IPS-20b (cell line): ENCODE measurements around the gene TTLL1.
"Not testable (repeated sequence)": the region's sequence is repeated elsewhere in the genome, so short reads cannot be mapped to it uniquely, and the experiment has no call there.

Experiments used
- H3K27ac ChIP-seq: one replicate; pipeline ENCODE4 v1.5.1; 2013; ENCODE audit warnings: low read length
- H3K27me3 ChIP-seq: 2 replicates; pipeline ENCODE4 v1.6.1; 2013; ENCODE audit warnings: mild to moderate bottlenecking, low read length, inconsistent platforms; ENCODE audit not compliant: insufficient read depth
- H3K36me3 ChIP-seq: 2 replicates; pipeline ENCODE4 v1.6.1; 2013; ENCODE audit warnings: low read depth, mild to moderate bottlenecking, inconsistent platforms, low read length, moderate library complexity; ENCODE audit not compliant: insufficient read depth
- H3K4me1 ChIP-seq: 2 replicates; pipeline ENCODE4 v1.6.1; 2013; ENCODE audit warnings: mild to moderate bottlenecking, control low read depth, inconsistent platforms, low read length, moderate library complexity; ENCODE audit not compliant: insufficient read depth
- H3K4me3 ChIP-seq: 2 replicates; pipeline ENCODE4 v1.5.1; 2013; ENCODE audit warnings: mild to moderate bottlenecking, low read length, inconsistent platforms
- H3K9ac ChIP-seq: 2 replicates; pipeline ENCODE4 v1.6.1; 2013; ENCODE audit warnings: low read depth, mild to moderate bottlenecking, inconsistent platforms, low read length, moderate library complexity
- H3K9me3 ChIP-seq: 2 replicates; pipeline ENCODE4 v1.6.1; 2013; ENCODE audit warnings: mild to moderate bottlenecking, low read depth, low read length, inconsistent platforms; ENCODE audit not compliant: insufficient read depth

Gene TTLL1

GRCh38 chr22:42996646-42997365, 92.4 kb downstream of the TTLL1 start:
- H3K27me3 ChIP-seq: no peaks in the 10 kb centered on the region
- H3K4me3 ChIP-seq: no peak overlapping the region
- no peak overlapping the region for H3K27ac ChIP-seq
- H3K9me3 ChIP-seq: no peaks in the 10 kb centered on the region; the same call in 1 of the 2 replicates
- H3K9ac ChIP-seq: no peak overlapping the region
- no peaks in the 10 kb centered on the region for H3K36me3 ChIP-seq
- H3K4me1 ChIP-seq: peaks cover 30% of the 10 kb centered on the region

DNA sequence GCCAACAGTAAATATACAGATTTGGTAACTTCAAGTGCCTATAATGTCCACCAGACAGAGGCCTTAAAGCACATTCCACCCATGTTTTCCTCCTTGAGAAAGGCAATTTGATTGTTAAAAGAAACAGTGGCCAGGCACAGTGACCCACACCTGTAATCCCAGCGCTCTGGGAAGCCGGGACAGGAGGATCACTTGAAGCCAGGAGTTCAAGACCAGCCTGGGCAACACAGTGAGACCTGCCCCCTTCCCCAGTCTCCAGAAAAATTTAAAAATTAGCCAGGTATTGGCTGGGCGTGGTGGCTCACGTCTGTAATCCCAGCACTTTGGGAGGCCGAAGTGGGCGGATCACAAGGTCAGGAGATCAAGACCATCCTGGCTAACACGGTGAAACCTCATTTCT, 93.5 kb downstream of the TTLL1 start:
- not testable (repeated sequence) for H3K36me3 ChIP-seq, H3K27ac ChIP-seq, H3K9me3 ChIP-seq, H3K4me3 ChIP-seq, H3K9ac ChIP-seq, H3K27me3 ChIP-seq
- peaks cover 23% of the 10 kb centered on the region for H3K4me1 ChIP-seq

DNA sequence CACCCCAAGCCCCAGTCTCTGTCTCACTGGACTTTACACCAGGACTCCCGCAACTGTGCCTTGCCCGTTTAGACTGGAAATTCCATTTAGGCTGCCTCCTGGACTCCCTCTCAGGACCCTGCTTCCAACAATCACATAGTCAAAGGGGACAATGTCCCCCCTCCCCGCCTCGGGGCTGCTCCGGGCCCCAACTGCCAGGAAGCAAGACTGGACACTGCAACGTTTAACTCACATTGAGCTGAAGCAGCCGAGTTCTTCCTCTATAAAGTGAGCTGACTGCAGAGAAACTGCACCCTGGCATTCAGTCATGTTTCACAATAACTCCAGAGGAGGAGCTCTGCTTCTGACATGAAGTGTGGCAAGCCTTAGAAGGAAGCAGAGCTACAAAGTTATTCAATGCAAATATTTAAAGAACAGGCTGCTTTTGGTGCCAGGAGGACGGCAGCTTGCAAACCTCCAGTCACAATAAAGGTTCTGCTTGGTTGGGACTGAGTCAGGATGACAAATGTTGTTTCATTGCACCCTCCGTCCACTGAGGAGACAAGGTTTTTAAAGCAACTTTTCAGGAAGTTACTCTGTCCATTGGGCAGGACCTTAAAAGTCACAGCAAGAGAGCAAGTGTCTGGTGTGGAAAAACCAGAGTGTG, 94.2 kb downstream of the TTLL1 start:
- Histone ChIP-seq H3K9ac (no peak overlapping the region), H3K4me3 (no peak overlapping the region), H3K36me3 (no peaks in the 10 kb centered on the region), H3K4me1 (peaks cover 23% of the 10 kb centered on the region), H3K9me3 (no peaks in the 10 kb centered on the region; the same call in 1 of the 2 replicates), H3K27ac (no peak overlapping the region), H3K27me3 (no peaks in the 10 kb centered on the region)

DNA sequence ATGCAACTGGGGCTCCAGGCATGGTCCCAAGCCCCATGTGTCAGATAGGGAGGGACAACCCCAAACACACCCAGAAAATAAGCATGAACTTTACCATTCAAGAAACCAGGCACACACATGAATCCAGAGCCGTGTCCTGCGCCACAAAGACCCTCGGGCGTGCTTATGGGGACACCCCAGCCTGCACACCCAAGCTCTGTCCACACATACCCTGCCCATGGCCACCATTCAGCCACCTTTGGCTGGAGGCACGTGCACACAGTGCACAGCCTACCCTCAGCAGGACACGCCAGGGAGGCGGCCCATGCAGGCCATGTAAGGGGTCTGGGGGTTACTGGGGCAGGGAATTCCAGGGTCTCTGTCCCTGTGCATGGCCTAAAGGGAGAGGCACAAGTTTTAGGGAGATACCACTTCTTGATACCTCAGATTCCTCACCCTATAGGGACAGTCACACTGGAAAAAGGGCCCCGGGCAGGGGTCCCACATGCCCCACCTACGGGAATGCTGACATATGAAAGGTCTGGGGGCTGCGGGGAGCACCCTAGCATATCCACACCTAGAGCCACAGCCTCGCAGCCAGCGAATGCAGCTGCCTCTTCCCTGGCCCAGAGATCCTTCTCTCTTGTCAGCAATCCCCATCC, 94.8 kb downstream of the TTLL1 start:
- Histone ChIP-seq H3K9ac (no peak overlapping the region), H3K27ac (no peak overlapping the region), H3K36me3 (no peaks in the 10 kb centered on the region), H3K4me3 (no peak overlapping the region), H3K27me3 (no peaks in the 10 kb centered on the region), H3K9me3 (no peaks in the 10 kb centered on the region; the same call in 1 of the 2 replicates), H3K4me1 (peaks cover 23% of the 10 kb centered on the region)

DNA sequence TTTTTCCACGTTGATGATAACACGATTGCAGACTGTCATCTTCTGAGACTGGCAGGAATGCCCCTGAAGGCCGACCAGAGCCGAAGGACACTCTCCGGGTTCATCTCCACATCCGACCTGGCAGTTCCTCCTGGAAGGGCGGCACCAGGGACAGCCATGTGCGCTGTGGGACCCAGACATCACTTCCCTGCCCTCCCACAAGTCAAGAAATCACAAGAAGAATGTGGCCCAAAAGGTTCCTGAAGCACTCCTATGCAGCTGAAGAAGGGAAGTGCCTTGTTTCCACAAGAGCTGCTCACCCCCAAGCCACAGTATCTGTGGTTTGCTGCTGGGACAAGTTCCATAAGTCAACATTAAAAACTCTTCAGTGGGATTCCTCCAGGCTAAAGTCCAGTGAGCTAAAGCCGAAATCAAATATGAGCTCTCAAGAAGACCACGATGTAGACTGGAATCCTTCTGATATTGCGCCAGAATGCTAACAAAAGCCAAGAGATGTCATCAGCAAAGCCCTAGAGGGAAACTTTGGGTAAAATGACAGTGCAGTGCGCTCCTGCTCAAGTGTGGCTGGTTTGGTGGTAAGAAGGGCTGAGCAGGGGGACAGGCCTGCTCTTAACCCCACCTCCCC, 95.4 kb downstream of the TTLL1 start:
- no peak overlapping the region for H3K4me3 ChIP-seq
- H3K9me3 ChIP-seq: no peaks in the 10 kb centered on the region; the same call in 1 of the 2 replicates
- H3K4me1 ChIP-seq: peaks cover 23% of the 10 kb centered on the region

GRCh38 chr22:42992886-42993479, 96.2 kb downstream of the TTLL1 start:
- H3K4me1 ChIP-seq: peaks cover 20% of the 10 kb centered on the region
- H3K4me3 ChIP-seq: no peak overlapping the region
- H3K9ac ChIP-seq: no peak overlapping the region
- H3K27me3 ChIP-seq: no peaks in the 10 kb centered on the region
- no peaks in the 10 kb centered on the region for H3K9me3 ChIP-seq
- no peaks in the 10 kb centered on the region for H3K36me3 ChIP-seq
- no peak overlapping the region for H3K27ac ChIP-seq

More for the DNA sequence above, 95.4 kb downstream of the TTLL1 start:
- Histone ChIP-seq H3K27me3 (no peaks in the 10 kb centered on the region), H3K9ac (no peak overlapping the region), H3K27ac (no peak overlapping the region), H3K36me3 (no peaks in the 10 kb centered on the region)

- Histone ChIP-seq H3K4me1 (peaks cover 17% of the 10 kb centered on the region; the same call in 1 of the 2 replicates), H3K4me3 (no peak overlapping the region), H3K9ac (no peak overlapping the region), H3K27ac (no peak overlapping the region), H3K27me3 (no peaks in the 10 kb centered on the region), H3K36me3 (no peaks in the 10 kb centered on the region), H3K9me3 (no peaks in the 10 kb centered on the region)
Measured at GRCh38 chr22:42992092-42992491, 97.1 kb downstream of the TTLL1 start.

DNA sequence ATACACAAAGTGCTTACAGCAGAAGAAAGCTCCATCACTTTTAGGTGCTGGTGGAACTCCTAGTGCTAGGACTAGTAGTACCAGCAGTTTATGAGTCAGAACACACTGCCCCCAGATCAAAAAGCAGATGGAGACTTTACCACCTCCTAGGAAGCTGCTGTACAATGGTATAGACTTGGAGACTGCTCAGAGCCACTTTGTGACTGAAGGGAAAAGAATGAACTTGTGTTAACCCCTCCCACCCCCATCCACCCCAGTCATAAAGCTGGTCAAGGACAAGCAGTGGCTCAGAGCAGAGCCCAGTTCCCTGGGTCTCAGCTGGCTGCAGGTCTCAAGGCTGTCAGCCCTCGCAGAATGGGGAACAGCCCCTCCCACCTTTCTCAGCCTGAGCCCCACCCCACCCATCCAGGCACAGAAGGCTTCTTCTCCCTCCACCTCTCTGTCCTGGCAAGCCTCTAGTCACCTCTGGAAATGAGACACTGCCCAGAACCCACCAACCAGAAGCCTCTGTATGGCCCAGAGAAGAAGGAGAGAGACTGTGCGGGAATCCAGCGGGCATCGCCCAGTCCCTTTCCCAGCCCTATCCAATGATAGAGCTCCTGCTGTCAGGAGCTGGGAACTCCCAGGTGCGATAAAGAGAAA, 98.1 kb downstream of the TTLL1 start:
- no peaks in the 10 kb centered on the region for H3K36me3 ChIP-seq
- H3K9me3 ChIP-seq: no peaks in the 10 kb centered on the region
- H3K9ac ChIP-seq: no peak overlapping the region
- no peak overlapping the region for H3K27ac ChIP-seq
- no peak overlapping the region for H3K4me3 ChIP-seq
- H3K27me3 ChIP-seq: no peaks in the 10 kb centered on the region
- peaks cover 21% of the 10 kb centered on the region for H3K4me1 ChIP-seq

- Histone ChIP-seq H3K27ac (no peak overlapping the region), H3K9me3 (no peaks in the 10 kb centered on the region), H3K4me1 (peaks cover 23% of the 10 kb centered on the region), H3K4me3 (no peak overlapping the region), H3K36me3 (no peaks in the 10 kb centered on the region), H3K9ac (no peak overlapping the region), H3K27me3 (no peaks in the 10 kb centered on the region)
Measured at GRCh38 chr22:42990131-42990838, 98.9 kb downstream of the TTLL1 start.
